ENCODE results near the gene DLG5. TPM values are rescaled to one million over a fixed set of nuclear protein-coding genes. Genes with fewer than 3 reads are reported as not detected.

Gene DLG5
- total and polyA plus RNA-seq, 4 donors = 10.0 to 70.6 (median 35.4) TPM

- H3K27ac ChIP-seq (ENCODE audit: low read depth in 1 of 2, low read length in 2 of 2) = no peak overlapping the region
- H3K4me3 ChIP-seq (ENCODE audit: low read length in 2 of 2) = no peak overlapping the region
- H3K36me3 ChIP-seq (ENCODE audit: control insufficient read depth in 1 of 2, insufficient read depth in 2 of 2, low read length in 1 of 2) = peaks cover 0 to 15% of the 10 kb centered on the region in 2 donors
- H3K9me3 ChIP-seq (ENCODE audit: control insufficient read depth, low read length) = no peaks in the 10 kb centered on the region
- ATAC-seq (ENCODE audit: low FRiP score) = no peak
- intact Hi-C loops (cut with DNase I) = no loop called here
- peak in 1 of 2 donors; percentile 75 for DNase-seq
- WGBS, 2 donors = 81 to 84% methylated on average over 11 of the region's 11 CpGs
- H3K4me1 ChIP-seq (ENCODE audit: control insufficient read depth in 1 of 2, insufficient read depth in 2 of 2, low read length in 2 of 2) = no peaks in the 10 kb centered on the region
- H3K27me3 ChIP-seq (ENCODE audit: control insufficient read depth in 1 of 2, insufficient read depth in 2 of 2, low read length in 1 of 2) = no peaks in the 10 kb centered on the region
Measured at GRCh38 chr10:77836299-77836820, 90.2 kb downstream of the DLG5 start.

GRCh38 chr10:77835669-77836086 is 90.9 kb downstream of the DLG5 start:
- H3K4me1 ChIP-seq (ENCODE audit: control insufficient read depth in 1 of 2, insufficient read depth in 2 of 2, low read length in 2 of 2) = no peaks in the 10 kb centered on the region
- no peak overlapping the region for H3K27ac ChIP-seq (ENCODE audit: low read depth in 1 of 2, low read length in 2 of 2)
- WGBS, 2 donors = 82 to 87% methylated on average over 14 of the region's 14 CpGs
- no peaks in the 10 kb centered on the region for H3K9me3 ChIP-seq (ENCODE audit: control insufficient read depth, low read length)
- DNase-seq = peak in 1 of 2 donors; percentile 51
- peaks cover 0 to 16% of the 10 kb centered on the region in 2 donors for H3K36me3 ChIP-seq (ENCODE audit: control insufficient read depth in 1 of 2, insufficient read depth in 2 of 2, low read length in 1 of 2)
- ATAC-seq (ENCODE audit: low FRiP score) = no peak
- intact Hi-C loops (cut with DNase I) = no loop called here
- H3K4me3 ChIP-seq (ENCODE audit: low read length in 2 of 2) = no peak overlapping the region
- H3K27me3 ChIP-seq (ENCODE audit: control insufficient read depth in 1 of 2, insufficient read depth in 2 of 2, low read length in 1 of 2) = no peaks in the 10 kb centered on the region

- no peaks in the 10 kb centered on the region for H3K9me3 ChIP-seq (ENCODE audit: control insufficient read depth, low read length)
- no peaks in the 10 kb centered on the region for H3K4me1 ChIP-seq (ENCODE audit: control insufficient read depth in 1 of 2, insufficient read depth in 2 of 2, low read length in 2 of 2)
- intact Hi-C loops (cut with DNase I) = no loop called here
- H3K27me3 ChIP-seq (ENCODE audit: control insufficient read depth in 1 of 2, insufficient read depth in 2 of 2, low read length in 1 of 2) = no peaks in the 10 kb centered on the region
- DNase-seq (no peak), ATAC-seq (ENCODE audit: low FRiP score) (no peak)
- peaks cover 0 to 19% of the 10 kb centered on the region in 2 donors for H3K36me3 ChIP-seq (ENCODE audit: control insufficient read depth in 1 of 2, insufficient read depth in 2 of 2, low read length in 1 of 2)
- H3K4me3 ChIP-seq (ENCODE audit: low read length in 2 of 2) = no peak overlapping the region
- WGBS, 2 donors = 87 to 88% methylated on average over 13 of the region's 13 CpGs
- H3K27ac ChIP-seq (ENCODE audit: low read depth in 1 of 2, low read length in 2 of 2) = no peak overlapping the region
Measured at GRCh38 chr10:77834943-77835668, 91.4 kb downstream of the DLG5 start.

GRCh38 chr10:77834540-77834939 is 92.0 kb downstream of the DLG5 start:
- intact Hi-C loops (cut with DNase I) = no loop called here

GRCh38 chr10:77833792-77834191 is 92.8 kb downstream of the DLG5 start:
- 94 to 95% methylated on average over 15 of the region's 15 CpGs for WGBS, 2 donors
- H3K36me3 ChIP-seq (ENCODE audit: control insufficient read depth in 1 of 2, insufficient read depth in 2 of 2, low read length in 1 of 2) = peaks cover 0 to 23% of the 10 kb centered on the region in 2 donors
- H3K9me3 ChIP-seq (ENCODE audit: control insufficient read depth, low read length) = no peaks in the 10 kb centered on the region
- DNase-seq = peak in 1 of 2 donors; percentile 36
- intact Hi-C loops (cut with DNase I) = no loop called here
- H3K27me3 ChIP-seq (ENCODE audit: control insufficient read depth in 1 of 2, insufficient read depth in 2 of 2, low read length in 1 of 2) = no peaks in the 10 kb centered on the region
- no peaks in the 10 kb centered on the region for H3K4me1 ChIP-seq (ENCODE audit: control insufficient read depth in 1 of 2, insufficient read depth in 2 of 2, low read length in 2 of 2)
- no peak overlapping the region for H3K4me3 ChIP-seq (ENCODE audit: low read length in 2 of 2)
- ATAC-seq (ENCODE audit: low FRiP score) = no peak
- H3K27ac ChIP-seq (ENCODE audit: low read depth in 1 of 2, low read length in 2 of 2) = no peak overlapping the region

More at GRCh38 chr10:77834540-77834939, 92.0 kb downstream of the DLG5 start:
- Histone ChIP-seq H3K4me3 (ENCODE audit: low read length in 2 of 2) (no peak overlapping the region), H3K27ac (ENCODE audit: low read depth in 1 of 2, low read length in 2 of 2) (no peak overlapping the region), H3K36me3 (ENCODE audit: control insufficient read depth in 1 of 2, insufficient read depth in 2 of 2, low read length in 1 of 2) (peaks cover 0 to 19% of the 10 kb centered on the region in 2 donors), H3K27me3 (ENCODE audit: control insufficient read depth in 1 of 2, insufficient read depth in 2 of 2, low read length in 1 of 2) (no peaks in the 10 kb centered on the region), H3K9me3 (ENCODE audit: control insufficient read depth, low read length) (no peaks in the 10 kb centered on the region), H3K4me1 (ENCODE audit: control insufficient read depth in 1 of 2, insufficient read depth in 2 of 2, low read length in 2 of 2) (no peaks in the 10 kb centered on the region)
- ATAC-seq (ENCODE audit: low FRiP score) (no peak), DNase-seq (no peak)
- WGBS, 2 donors = 62 to 69% methylated on average over 2 of the region's 2 CpGs

- ATAC-seq (ENCODE audit: low FRiP score) (no peak), DNase-seq (no peak)
- Histone ChIP-seq H3K36me3 (ENCODE audit: control insufficient read depth in 1 of 2, insufficient read depth in 2 of 2, low read length in 1 of 2) (peaks cover 0 to 24% of the 10 kb centered on the region in 2 donors), H3K27me3 (ENCODE audit: control insufficient read depth in 1 of 2, insufficient read depth in 2 of 2, low read length in 1 of 2) (no peaks in the 10 kb centered on the region), H3K4me1 (ENCODE audit: control insufficient read depth in 1 of 2, insufficient read depth in 2 of 2, low read length in 2 of 2) (no peaks in the 10 kb centered on the region), H3K27ac (ENCODE audit: low read depth in 1 of 2, low read length in 2 of 2) (no peak overlapping the region), H3K4me3 (ENCODE audit: low read length in 2 of 2) (no peak overlapping the region), H3K9me3 (ENCODE audit: control insufficient read depth, low read length) (no peaks in the 10 kb centered on the region)
- WGBS, 2 donors = 87 to 90% methylated on average over 6 of the region's 6 CpGs
- intact Hi-C loops (cut with DNase I) = no loop called here
Measured at GRCh38 chr10:77833225-77833624, 93.3 kb downstream of the DLG5 start.

GRCh38 chr10:77832238-77832637 is 94.3 kb downstream of the DLG5 start:
- Histone ChIP-seq H3K27ac (ENCODE audit: low read depth in 1 of 2, low read length in 2 of 2) (no peak overlapping the region), H3K36me3 (ENCODE audit: control insufficient read depth in 1 of 2, insufficient read depth in 2 of 2, low read length in 1 of 2) (peaks cover 0 to 24% of the 10 kb centered on the region in 2 donors), H3K4me1 (ENCODE audit: control insufficient read depth in 1 of 2, insufficient read depth in 2 of 2, low read length in 2 of 2) (no peaks in the 10 kb centered on the region), H3K9me3 (ENCODE audit: control insufficient read depth, low read length) (no peaks in the 10 kb centered on the region), H3K27me3 (ENCODE audit: control insufficient read depth in 1 of 2, insufficient read depth in 2 of 2, low read length in 1 of 2) (no peaks in the 10 kb centered on the region), H3K4me3 (ENCODE audit: low read length in 2 of 2) (no peak overlapping the region)
- ATAC-seq (ENCODE audit: low FRiP score) (no peak), DNase-seq (no peak)
- intact Hi-C loops (cut with DNase I) = no loop called here
- 79 to 80% methylated on average over 2 of the region's 2 CpGs for WGBS, 2 donors

GRCh38 chr10:77829356-77829755 is 97.2 kb downstream of the DLG5 start:
- no peaks in the 10 kb centered on the region for H3K27me3 ChIP-seq (ENCODE audit: control insufficient read depth in 1 of 2, insufficient read depth in 2 of 2, low read length in 1 of 2)
- intact Hi-C loops (cut with DNase I) = no loop called here
- ATAC-seq (ENCODE audit: low FRiP score) (no peak), DNase-seq (no peak)
- peaks cover 0 to 23% of the 10 kb centered on the region in 2 donors for H3K36me3 ChIP-seq (ENCODE audit: control insufficient read depth in 1 of 2, insufficient read depth in 2 of 2, low read length in 1 of 2)
- H3K4me1 ChIP-seq (ENCODE audit: control insufficient read depth in 1 of 2, insufficient read depth in 2 of 2, low read length in 2 of 2) = no peaks in the 10 kb centered on the region
- WGBS, 2 donors = 82 to 83% methylated on average over 10 of the region's 10 CpGs
- H3K27ac ChIP-seq (ENCODE audit: low read depth in 1 of 2, low read length in 2 of 2) = no peak overlapping the region
- H3K4me3 ChIP-seq (ENCODE audit: low read length in 2 of 2) = no peak overlapping the region
- no peaks in the 10 kb centered on the region for H3K9me3 ChIP-seq (ENCODE audit: control insufficient read depth, low read length)

GRCh38 chr10:77828377-77828776 is 98.2 kb downstream of the DLG5 start:
- Histone ChIP-seq H3K4me1 (ENCODE audit: control insufficient read depth in 1 of 2, insufficient read depth in 2 of 2, low read length in 2 of 2) (no peaks in the 10 kb centered on the region), H3K27ac (ENCODE audit: low read depth in 1 of 2, low read length in 2 of 2) (no peak overlapping the region), H3K9me3 (ENCODE audit: control insufficient read depth, low read length) (no peaks in the 10 kb centered on the region), H3K36me3 (ENCODE audit: control insufficient read depth in 1 of 2, insufficient read depth in 2 of 2, low read length in 1 of 2) (peaks cover 0 to 19% of the 10 kb centered on the region in 2 donors), H3K4me3 (ENCODE audit: low read length in 2 of 2) (no peak overlapping the region), H3K27me3 (ENCODE audit: control insufficient read depth in 1 of 2, insufficient read depth in 2 of 2, low read length in 1 of 2) (no peaks in the 10 kb centered on the region)
- DNase-seq = no peak
- 93 to 96% methylated on average over 6 of the region's 6 CpGs for WGBS, 2 donors
- intact Hi-C loops (cut with DNase I) = no loop called here
- no peak for ATAC-seq (ENCODE audit: low FRiP score)
